RWPE2 (cell line): ENCODE measurements around the gene ENKD1.

Source experiments
- ATAC-seq: fragments of 200-7000 bp; cut with Tn5 transposase; 3 replicates; pipeline ENCODE4 v1.9.1; 2021; ENCODE audit warnings: low read depth
- DNase-seq: peaks from one replicate; pipeline ENCODE4 v3.0.0-alpha.2; 2020; ENCODE audit warnings: low spot score
- H3K27ac ChIP-seq: fragments of 450-650 bp; 2 replicates; pipeline ENCODE4 v1.5.1; 2017; ENCODE audit warnings: mild to moderate bottlenecking; ENCODE audit not compliant: poor library complexity, severe bottlenecking
- H3K27me3 ChIP-seq: fragments of 250-450 bp; sonication (Bioruptor Pico); 2 replicates; pipeline ENCODE4 v1.5.1; 2021; ENCODE audit warnings: mild to moderate bottlenecking, moderate library complexity; ENCODE audit not compliant: insufficient read depth, poor library complexity, severe bottlenecking
- H3K36me3 ChIP-seq: fragments of 250-450 bp; sonication (Bioruptor Pico); 2 replicates; pipeline ENCODE4 v1.5.1; 2020; ENCODE audit warnings: low read depth, mild to moderate bottlenecking, moderate library complexity
- H3K4me1 ChIP-seq: fragments of 250-450 bp; sonication (Bioruptor Pico); 2 replicates; pipeline ENCODE4 v1.5.1; 2021; ENCODE audit warnings: mild to moderate bottlenecking, moderate library complexity; ENCODE audit not compliant: insufficient read depth, poor library complexity, severe bottlenecking
- H3K4me3 ChIP-seq: fragments of 250-450 bp; sonication (Bioruptor Pico); 2 replicates; pipeline ENCODE4 v1.5.1; 2021; ENCODE audit warnings: mild to moderate bottlenecking, moderate library complexity; ENCODE audit not compliant: severe bottlenecking
- H3K9me3 ChIP-seq: fragments of 250-450 bp; sonication (Bioruptor Pico); 2 replicates; pipeline ENCODE4 v1.5.1; 2021; ENCODE audit warnings: mild to moderate bottlenecking, moderate library complexity; ENCODE audit not compliant: severe bottlenecking
- TF ChIP-seq, protein P1 (sequence below): fragments of 450-650 bp; IDR thresholded peaks from one replicate; pipeline ENCODE4 v1.5.1; 2017; ENCODE audit warnings: mild to moderate bottlenecking, moderate library complexity; ENCODE audit not compliant: poor library complexity, severe bottlenecking

ENKD1 gene

DNA sequence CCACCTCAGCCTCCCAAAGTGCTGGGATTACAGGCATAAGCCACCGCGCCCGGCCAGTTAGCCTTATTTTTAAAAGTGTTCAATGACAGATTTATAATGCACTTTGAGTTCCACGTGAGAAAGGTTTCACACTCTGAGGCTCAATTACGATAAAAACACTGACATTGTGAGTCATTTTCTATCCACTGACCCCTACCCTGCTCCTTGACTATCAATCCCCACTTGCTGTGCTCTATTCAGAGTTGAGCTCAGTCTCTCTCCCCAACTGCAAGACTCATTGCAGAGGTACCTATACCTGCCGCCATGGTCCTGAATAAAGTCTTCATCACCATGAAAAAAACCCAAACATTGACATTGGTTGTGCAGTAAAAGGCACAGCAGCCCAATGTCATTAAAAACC lies 44.1 kb upstream of the ENKD1 start:
- Histone ChIP-seq H3K27ac (no peak overlapping the region), H3K4me1 (no peaks in the 10 kb centered on the region), H3K27me3 (no peaks in the 10 kb centered on the region), H3K9me3 (no peaks in the 10 kb centered on the region), H3K36me3 (peaks cover 3% of the 10 kb centered on the region; the same call in 1 of the 2 replicates), H3K4me3 (no peak overlapping the region)
- ATAC-seq (no peak), DNase-seq (no peak)
- TF ChIP-seq, protein P1, sequence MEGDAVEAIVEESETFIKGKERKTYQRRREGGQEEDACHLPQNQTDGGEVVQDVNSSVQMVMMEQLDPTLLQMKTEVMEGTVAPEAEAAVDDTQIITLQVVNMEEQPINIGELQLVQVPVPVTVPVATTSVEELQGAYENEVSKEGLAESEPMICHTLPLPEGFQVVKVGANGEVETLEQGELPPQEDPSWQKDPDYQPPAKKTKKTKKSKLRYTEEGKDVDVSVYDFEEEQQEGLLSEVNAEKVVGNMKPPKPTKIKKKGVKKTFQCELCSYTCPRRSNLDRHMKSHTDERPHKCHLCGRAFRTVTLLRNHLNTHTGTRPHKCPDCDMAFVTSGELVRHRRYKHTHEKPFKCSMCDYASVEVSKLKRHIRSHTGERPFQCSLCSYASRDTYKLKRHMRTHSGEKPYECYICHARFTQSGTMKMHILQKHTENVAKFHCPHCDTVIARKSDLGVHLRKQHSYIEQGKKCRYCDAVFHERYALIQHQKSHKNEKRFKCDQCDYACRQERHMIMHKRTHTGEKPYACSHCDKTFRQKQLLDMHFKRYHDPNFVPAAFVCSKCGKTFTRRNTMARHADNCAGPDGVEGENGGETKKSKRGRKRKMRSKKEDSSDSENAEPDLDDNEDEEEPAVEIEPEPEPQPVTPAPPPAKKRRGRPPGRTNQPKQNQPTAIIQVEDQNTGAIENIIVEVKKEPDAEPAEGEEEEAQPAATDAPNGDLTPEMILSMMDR, result no peak

DNA sequence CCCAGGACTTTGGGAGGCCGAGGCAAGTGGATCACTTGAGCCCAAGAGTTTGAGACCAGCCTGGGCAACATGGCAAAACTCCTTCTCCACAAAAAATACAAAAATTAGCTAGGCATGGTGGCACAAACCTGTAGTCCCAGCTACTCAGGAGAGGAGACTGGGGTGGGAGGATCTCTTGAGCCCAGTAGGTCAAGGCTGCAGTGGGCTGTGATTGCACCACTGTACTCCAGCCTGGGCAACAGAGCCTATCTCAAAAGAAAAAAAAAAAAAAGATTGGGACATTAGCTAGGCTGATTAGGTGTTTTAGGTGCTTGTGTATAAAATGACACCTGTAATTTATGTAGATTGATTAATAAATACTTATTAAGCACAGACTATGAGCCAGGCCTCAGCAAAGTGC lies 42.5 kb upstream of the ENKD1 start:
- TF ChIP-seq, protein P1, result no peak
- no peaks in the 10 kb centered on the region for H3K27me3 ChIP-seq
- no peak overlapping the region for H3K4me3 ChIP-seq
- ATAC-seq (no peak), DNase-seq (no peak)
- peaks cover 3% of the 10 kb centered on the region; the same call in 1 of the 2 replicates for H3K36me3 ChIP-seq
- H3K9me3 ChIP-seq, result no peaks in the 10 kb centered on the region
- H3K27ac ChIP-seq, result no peak overlapping the region
- H3K4me1 ChIP-seq, result no peaks in the 10 kb centered on the region

- Histone ChIP-seq H3K36me3 (peaks cover 2% of the 10 kb centered on the region), H3K27me3 (no peaks in the 10 kb centered on the region), H3K9me3 (no peaks in the 10 kb centered on the region), H3K4me3 (no peak overlapping the region), H3K27ac (no peak overlapping the region), H3K4me1 (no peaks in the 10 kb centered on the region)
- TF ChIP-seq, protein P1, result no peak
- DNase-seq (no peak), ATAC-seq (peak; percentile 12; the same call in 1 of the 3 replicates)
Observed at GRCh38 chr16:67708368-67708771, 41.8 kb upstream of the ENKD1 start.

DNA sequence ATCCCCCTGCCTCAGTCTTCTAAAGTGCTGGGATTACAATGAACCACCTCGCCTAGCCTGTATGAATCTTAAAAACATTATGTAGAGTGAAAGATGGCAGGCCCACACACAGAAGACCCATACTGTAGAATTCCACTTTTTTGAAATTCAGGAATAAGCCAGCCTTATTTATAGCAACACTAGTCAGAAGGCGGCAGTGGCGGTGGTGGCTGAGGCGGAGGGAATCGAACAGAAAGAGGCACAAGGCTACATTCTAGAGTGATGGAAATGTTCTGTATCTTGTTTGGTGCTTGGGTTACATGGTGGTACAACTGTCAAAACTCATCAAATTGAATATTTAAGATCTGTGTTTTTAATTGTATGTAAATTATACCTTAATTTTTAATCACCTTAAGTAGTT lies 41.2 kb upstream of the ENKD1 start:
- Histone ChIP-seq H3K36me3 (no peaks in the 10 kb centered on the region; the same call in none of the 2 replicates), H3K4me3 (no peak overlapping the region), H3K9me3 (no peaks in the 10 kb centered on the region), H3K27me3 (no peaks in the 10 kb centered on the region), H3K4me1 (no peaks in the 10 kb centered on the region), H3K27ac (no peak overlapping the region)
- DNase-seq, result no peak
- ATAC-seq, result no peak
- TF ChIP-seq, protein P1, result no peak

DNA sequence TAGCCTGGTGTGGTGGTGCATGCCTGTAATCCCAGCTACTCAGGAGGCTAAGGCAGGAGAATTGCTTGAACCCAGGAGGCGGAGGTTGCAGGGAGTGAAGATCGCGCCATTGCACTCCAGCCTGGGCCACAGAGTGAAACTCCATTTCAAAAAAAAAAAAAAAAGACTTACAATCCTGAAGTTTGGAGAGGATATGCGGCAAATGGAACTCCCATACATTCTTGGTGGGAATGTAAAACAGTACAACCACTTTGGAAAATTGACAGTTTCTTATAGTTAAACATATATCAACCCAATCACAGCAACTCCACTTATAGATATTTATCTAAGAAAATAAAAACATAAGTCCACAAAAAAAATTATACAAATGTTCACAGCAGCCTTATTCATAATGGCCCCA lies 40.7 kb upstream of the ENKD1 start:
- no peak overlapping the region for H3K4me3 ChIP-seq
- no peaks in the 10 kb centered on the region for H3K4me1 ChIP-seq
- no peak overlapping the region for H3K27ac ChIP-seq
- ATAC-seq (no peak), DNase-seq (no peak)
- H3K9me3 ChIP-seq, result no peaks in the 10 kb centered on the region
- TF ChIP-seq, protein P1, result no peak
- H3K27me3 ChIP-seq, result no peaks in the 10 kb centered on the region
- H3K36me3 ChIP-seq, result no peaks in the 10 kb centered on the region; the same call in none of the 2 replicates
